IMR-90 (cell line): ENCODE results near the gene CPED1. TPM values are rescaled to one million over a fixed set of nuclear protein-coding genes. Genes with fewer than 3 reads are reported as not detected.

Experiments used
- ATAC-seq: fragments of 200-7000 bp; cut with Tn5 transposase; 2 replicates; pipeline ENCODE4 v1.9.1; 2020; ENCODE audit warnings: low read depth, mild to moderate bottlenecking, moderate library complexity
- BruUV-seq: library from RNA; stranded (reverse); fragments of 400-500 nt; replicated peaks from 2 replicates; lab custom pipeline; 2021; lab: Mats Ljungman, UMichigan
- CTCF ChIA-PET: fragments of 300-600 bp; formaldehyde crosslinking; extraction: SDS; loops from one replicate; lab custom pipeline; 2021; ENCODE audit warnings: antibody characterized with exemption; lab: Yijun Ruan, JAX
- POLR2A ChIA-PET: fragments of 300-600 bp; sonication (Branson Sonifier 250); formaldehyde crosslinking; loops from one replicate; lab custom pipeline; 2022; ENCODE audit warnings: antibody characterized with exemption; ENCODE audit not compliant: unreplicated experiment; lab: Charles Lee
- DNase-seq: peaks from one replicate; pipeline ENCODE4 v3.0.0; 2013
- H2AFZ ChIP-seq: replicated peaks from 2 replicates; pipeline ENCODE3; 2013; ENCODE audit warnings: low read length, mild to moderate bottlenecking; ENCODE audit not compliant: poor library complexity
- H2AK5ac ChIP-seq: 2 replicates; pipeline ENCODE4 v1.6.1; 2013; ENCODE audit warnings: low read depth, low read length, inconsistent platforms
- H2AK9ac ChIP-seq: replicated peaks from 2 replicates; pipeline ENCODE3; 2013; ENCODE audit warnings: mild to moderate bottlenecking, low read depth, low read length, moderate library complexity; ENCODE audit not compliant: poor library complexity
- H2BK120ac ChIP-seq: 2 replicates; pipeline ENCODE4 v1.6.1; 2013; ENCODE audit warnings: low read depth, low read length, inconsistent platforms
- H2BK15ac ChIP-seq: 3 replicates; pipeline ENCODE4 v1.6.1; 2013; ENCODE audit warnings: low read depth, low read length, inconsistent platforms
- H2BK20ac ChIP-seq: 2 replicates; pipeline ENCODE4 v1.6.1; 2013; ENCODE audit warnings: low read depth, mild to moderate bottlenecking, inconsistent platforms, low read length, moderate library complexity
- H2BK5ac ChIP-seq: 2 replicates; pipeline ENCODE4 v1.6.1; 2013; ENCODE audit warnings: mild to moderate bottlenecking, low read depth, low read length, inconsistent platforms; ENCODE audit not compliant: poor library complexity, severe bottlenecking
- H3K14ac ChIP-seq: replicated peaks from 2 replicates; pipeline ENCODE4 v1.6.1; 2013; ENCODE audit warnings: low read depth, low read length, inconsistent platforms
- H3K18ac ChIP-seq: 2 replicates; pipeline ENCODE4 v1.6.1; 2013; ENCODE audit warnings: low read depth, low read length, control low read depth
- H3K23ac ChIP-seq: 2 replicates; pipeline ENCODE4 v1.6.1; 2013; ENCODE audit warnings: low read depth, low read length, inconsistent platforms
- H3K27ac ChIP-seq: 2 replicates; pipeline ENCODE4 v1.5.1; 2013; ENCODE audit warnings: mild to moderate bottlenecking, control low read depth, low read length; ENCODE audit not compliant: insufficient read depth
- H3K27me3 ChIP-seq: 2 replicates; pipeline ENCODE4 v1.6.1; 2013; ENCODE audit warnings: low read length; ENCODE audit not compliant: control insufficient read depth, insufficient read depth
- H3K36me3 ChIP-seq: 2 replicates; pipeline ENCODE4 v1.6.1; 2013; ENCODE audit warnings: low read length, mixed read lengths; ENCODE audit not compliant: control insufficient read depth, insufficient read depth
- H3K4ac ChIP-seq: 2 replicates; pipeline ENCODE4 v1.6.1; 2013; ENCODE audit warnings: low read depth, low read length, inconsistent platforms
- H3K4me1 ChIP-seq: 2 replicates; pipeline ENCODE4 v1.6.1; 2013; ENCODE audit warnings: low read length, mixed read lengths; ENCODE audit not compliant: control insufficient read depth, insufficient read depth
- H3K4me2 ChIP-seq: 2 replicates; pipeline ENCODE4 v1.6.1; 2013; ENCODE audit warnings: low read depth, mild to moderate bottlenecking, control low read depth, low read length, moderate library complexity
- H3K4me3 ChIP-seq: 2 replicates; pipeline ENCODE4 v1.5.1; 2013; ENCODE audit warnings: low read depth, mild to moderate bottlenecking, control low read depth, low read length, moderate library complexity; ENCODE audit not compliant: insufficient read depth
- H3K56ac ChIP-seq: 2 replicates; pipeline ENCODE4 v1.6.1; 2013; ENCODE audit warnings: low read length, inconsistent platforms; ENCODE audit not compliant: insufficient read depth; ENCODE audit errors: extremely low read depth
- H3K79me1 ChIP-seq, 2 experiments: 2 replicates each; pipeline ENCODE4 v1.6.1; 2013; ENCODE audit warnings: low read length in 2 of 2, inconsistent platforms in 1 of 2, low read depth in 1 of 2
- H3K9ac ChIP-seq: 2 replicates; pipeline ENCODE4 v1.6.1; 2013; ENCODE audit warnings: low read depth, low read length, control low read depth
- H3K9me1 ChIP-seq: 2 replicates; pipeline ENCODE4 v1.6.1; 2013; ENCODE audit warnings: low read length, inconsistent platforms; ENCODE audit not compliant: insufficient read depth
- H3K9me3 ChIP-seq: 2 replicates; pipeline ENCODE4 v1.6.1; 2013; ENCODE audit warnings: low read length; ENCODE audit not compliant: control insufficient read depth, insufficient read depth
- H4K20me1 ChIP-seq: 2 replicates; pipeline ENCODE4 v1.6.1; 2013; ENCODE audit warnings: low read length, inconsistent platforms; ENCODE audit not compliant: insufficient read depth
- H4K5ac ChIP-seq: 2 replicates; pipeline ENCODE4 v1.6.1; 2013; ENCODE audit warnings: mild to moderate bottlenecking, low read depth, low read length, control low read depth
- H4K8ac ChIP-seq, 2 experiments: 2 replicates each; pipeline ENCODE4 v1.6.1; 2013; ENCODE audit warnings: low read depth in 2 of 2, low read length in 2 of 2, control low read depth in 1 of 2, inconsistent platforms in 1 of 2
- H4K91ac ChIP-seq: 2 replicates; pipeline ENCODE4 v1.6.1; 2013; ENCODE audit warnings: low read depth, low read length, inconsistent platforms; ENCODE audit not compliant: insufficient read depth
- MXI1 ChIP-seq: IDR thresholded peaks from 2 replicates; pipeline ENCODE4 v1.6.1; 2012; ENCODE audit warnings: low read depth, mild to moderate bottlenecking, low read length, moderate library complexity, borderline replicate concordance
- NFE2L2 ChIP-seq: fragments of 150-350 bp; IDR thresholded peaks from 2 replicates; pipeline ENCODE4 v1.6.1; 2016; ENCODE audit warnings: low read depth, mild to moderate bottlenecking, low read length
- RAD21 ChIP-seq: IDR thresholded peaks from 2 replicates; pipeline ENCODE4 v1.6.1; 2012; ENCODE audit warnings: low read length, improper control_type of control experiment
- RCOR1 ChIP-seq: IDR thresholded peaks from 2 replicates; pipeline ENCODE4 v1.6.1; 2012; ENCODE audit warnings: mild to moderate bottlenecking, low read length, improper control_type of control experiment; ENCODE audit not compliant: insufficient replicate concordance
- RFX5 ChIP-seq: IDR thresholded peaks from 2 replicates; pipeline ENCODE4 v1.8.0; 2012; ENCODE audit warnings: low read depth, mild to moderate bottlenecking, low read length, moderate library complexity
- SMC3 ChIP-seq: fragments of 150-350 bp; IDR thresholded peaks from 2 replicates; pipeline ENCODE4 v1.6.1; 2016; ENCODE audit warnings: low read depth, mild to moderate bottlenecking, antibody characterized with exemption, low read length, moderate library complexity
- WGBS, 2 experiments: methylation state at CpG; one replicate each; pipeline versions ENCODE4 v1.1.5 to v1.1.7; 2013; ENCODE audit warnings: missing lambda C conversion rate in 2 of 2; ENCODE audit not compliant: insufficient read length in 1 of 2; ENCODE audit errors: extremely low coverage in 2 of 2; 5-methylcytosine and 5-hydroxymethylcytosine counted together
- dilution Hi-C: fragments of 300-500 bp; cut with HindIII; formaldehyde crosslinking; loops from one replicate; pipeline ENCODE4 v1.14.3; 2018; ENCODE audit warnings: low sequenced_read_pairs; ENCODE audit not compliant: unreplicated experiment
- in situ Hi-C: fragments of 300-500 bp; cut with MboI; formaldehyde crosslinking; loops from 3 replicates; pipeline ENCODE4 v1.14.3; 2019; ENCODE audit warnings: low sequenced_read_pairs, inconsistent platforms, mixed read lengths
- intact Hi-C: fragments of 100-400 bp; cut with micrococcal nuclease; formaldehyde crosslinking; loops from 2 replicates; pipeline ENCODE4 v1.10.0; 2022
- polyA plus RNA-seq, 3 experiments: library from polyadenylated mRNA; depleted of rRNA; stranded (reverse); fragments of >200 nt; gene quantifications; 2 replicates each; pipeline ENCODE4 v1.2.3, GENCODE V29; 2012; ENCODE audit warnings: low replicate concordance in 1 of 3
- total RNA-seq: library from RNA; depleted of rRNA; stranded (reverse); fragments of >200 nt; gene quantifications from 2 replicates; pipeline ENCODE4 v1.2.3, GENCODE V29; 2012

Gene CPED1
- total and polyA plus RNA-seq, 2 of the 4 experiments (the other 2 are of a cell fraction), result 31.2 to 96.8 TPM

DNA sequence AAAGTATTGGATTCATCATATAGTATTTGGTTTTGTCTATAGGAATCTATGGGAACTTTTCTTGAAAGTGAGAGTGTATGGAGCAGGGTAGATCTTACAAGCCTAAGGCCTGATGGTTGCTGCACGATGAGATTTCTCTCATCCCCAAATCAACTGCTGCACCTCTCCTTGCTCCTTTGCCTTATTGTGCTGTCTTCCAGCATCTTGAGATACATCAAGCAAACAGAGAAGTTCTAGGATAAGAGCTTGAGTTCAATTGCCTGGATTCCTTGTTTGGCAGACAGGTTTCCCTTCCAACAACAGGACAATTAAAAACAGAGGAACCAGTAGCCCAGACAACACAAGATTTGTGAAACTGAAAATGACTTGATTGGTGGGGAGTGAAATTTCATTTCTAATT is 56.6 kb downstream of the CPED1 start:
- dilution Hi-C loops, result no loop called here
- CTCF ChIA-PET, result interaction anchor here (2.4 kb wide), 1 partner anchor 31 kb away, joined by 5 read pairs; no protein-coding TSS in a partner anchor
- DNase-seq, result no peak

More for the DNA sequence above, 56.6 kb downstream of the CPED1 start:
- Histone ChIP-seq H3K9ac (no peak overlapping the region; the same call in 1 of the 2 replicates), H3K56ac (no peak overlapping the region), H3K4me1 (peaks cover 9% of the 10 kb centered on the region), H3K79me1 (peaks cover 14 to 53% of the 10 kb centered on the region in 2 experiments), H3K27ac (no peak overlapping the region), H3K4ac (no peak overlapping the region), H2AK9ac (no peak overlapping the region), H3K23ac (peak overlapping the region; percentile 31), H3K14ac (peak overlapping the region; percentile 6; the same call in 1 of the 2 replicates), H3K9me1 (peaks cover 3% of the 10 kb centered on the region; the same call in 1 of the 2 replicates), H3K4me3 (no peak overlapping the region), H3K36me3 (peaks cover 8% of the 10 kb centered on the region), H4K91ac (0 out of 2 replicates have a peak overlapping the region, but pooled peaks have one; percentile 11), H3K9me3 (no peaks in the 10 kb centered on the region), H2BK5ac (no peak overlapping the region), H3K27me3 (no peaks in the 10 kb centered on the region), H2AK5ac (no peak overlapping the region), H2BK120ac (no peak overlapping the region), H2BK20ac (peak overlapping the region; percentile 11; the same call in 1 of the 2 replicates), H2AFZ (no peak overlapping the region), H3K18ac (peak overlapping the region; percentile 13; the same call in 1 of the 2 replicates), H4K8ac (peak overlapping the region in 1 of 2 experiments; percentile 11; a peak in 1 of 4 replicates), H3K4me2 (peak overlapping the region; percentile 14; the same call in 1 of the 2 replicates), H2BK15ac (0 out of 3 replicates have a peak overlapping the region, but pooled peaks have one; percentile 80), H4K5ac (peak overlapping the region; percentile 37; the same call in 1 of the 2 replicates), H4K20me1 (no peaks in the 10 kb centered on the region)
- intact Hi-C loops, result no loop called here
- ATAC-seq, result no peak
- in situ Hi-C loops, result no loop called here
- no TSS peak for BruUV-seq
- WGBS, 2 experiments, result no CpG with 5 or more reads among the region's 1 CpG
- TF ChIP-seq RFX5 (no peak), NFE2L2 (no peak), RCOR1 (no peak), RAD21 (no peak), SMC3 (no peak), MXI1 (no peak)
- POLR2A ChIA-PET, result no interaction called here
